ENCODE data around the gene GARIN6. TPM values are rescaled to one million over a fixed set of nuclear protein-coding genes. Genes with fewer than 3 reads are reported as not detected.

The GARIN6 gene
- not detected in 2 replicates for total RNA-seq

GRCh38 chr12:99647453-99647852, at the start of gene GARIN6:
Gene GARIN6, plus strand, starts transcription at chr12:99647753. Its CDS starts 422 bp downstream, at chr12:99648175.

Data from pericardium fibroblast (primary cell).